Testis (tissue), 2 donors: ENCODE results near the gene PIK3R2.

ENCODE experiments used
- CTCF ChIP-seq, 3 experiments: fragments of 450-650 bp in 2 of 3; fragments of 200-600 bp in 1 of 3; sonication (generic) in 1 of 3; IDR thresholded peaks; one replicate each; pipeline ENCODE4 v1.5.1; 2016 to 2019; ENCODE audit warnings: antibody characterized with exemption in 3 of 3, mild to moderate bottlenecking in 2 of 3, moderate library complexity in 1 of 3
- POLR2A ChIP-seq: fragments of 450-650 bp; IDR thresholded peaks from one replicate; pipeline ENCODE4 v1.6.1; 2017; ENCODE audit warnings: antibody characterized with exemption, mild to moderate bottlenecking, moderate library complexity

GRCh38 chr19:18120127-18120526 is 32.8 kb upstream of the PIK3R2 start:
- TF ChIP-seq CTCF (IDR thresholded peaks at IDR 0.05) (no peak), POLR2A (no peak)
